Measurements from ENCODE around the gene MUC20.
"Not testable (repeated sequence)": the region's sequence is repeated elsewhere in the genome, so short reads cannot be mapped to it uniquely, and the experiment has no call there.

Gene MUC20

GRCh38 chr3:195720831-195721506, at the start of gene MUC20:
Gene MUC20, plus strand, starts transcription at chr3:195720978. Its CDS starts 30 bp downstream, at chr3:195721008.
- H3K27ac Mint-ChIP-seq; H3K36me3 Mint-ChIP-seq (ENCODE audit: low read depth); H3K27me3 Mint-ChIP-seq; H3K4me3 Mint-ChIP-seq; H3K4me1 Mint-ChIP-seq (ENCODE audit: low read depth); H3K9me3 Mint-ChIP-seq: not testable (repeated sequence)

- H3K36me3 Mint-ChIP-seq (ENCODE audit: low read depth), result peaks cover 29% of the 10 kb centered on the region
Measured at GRCh38 chr3:195671283-195671682, 49.5 kb upstream of the MUC20 start.

GRCh38 chr3:195673711-195674110, 47.1 kb upstream of the MUC20 start:
- not testable (repeated sequence) for H3K4me3 Mint-ChIP-seq; H3K27me3 Mint-ChIP-seq; H3K4me1 Mint-ChIP-seq (ENCODE audit: low read depth); H3K9me3 Mint-ChIP-seq; H3K27ac Mint-ChIP-seq
- peaks cover 33% of the 10 kb centered on the region for H3K36me3 Mint-ChIP-seq (ENCODE audit: low read depth)

More at GRCh38 chr3:195671283-195671682, 49.5 kb upstream of the MUC20 start:
- not testable (repeated sequence) for H3K9me3 Mint-ChIP-seq; H3K4me3 Mint-ChIP-seq; H3K4me1 Mint-ChIP-seq (ENCODE audit: low read depth); H3K27ac Mint-ChIP-seq; H3K27me3 Mint-ChIP-seq

GRCh38 chr3:195678391-195679015, 42.3 kb upstream of the MUC20 start:
- not testable (repeated sequence) for H3K27me3 Mint-ChIP-seq; H3K27ac Mint-ChIP-seq; H3K4me1 Mint-ChIP-seq (ENCODE audit: low read depth); H3K9me3 Mint-ChIP-seq; H3K4me3 Mint-ChIP-seq
- H3K36me3 Mint-ChIP-seq (ENCODE audit: low read depth), result peaks cover 25% of the 10 kb centered on the region

GRCh38 chr3:195680690-195681089, 40.1 kb upstream of the MUC20 start:
- H3K27me3 Mint-ChIP-seq, result not testable (repeated sequence)
- peaks cover 36% of the 10 kb centered on the region for H3K36me3 Mint-ChIP-seq (ENCODE audit: low read depth)

GRCh38 chr3:195681458-195682103, 39.2 kb upstream of the MUC20 start:
- not testable (repeated sequence) for H3K9me3 Mint-ChIP-seq; H3K4me1 Mint-ChIP-seq (ENCODE audit: low read depth); H3K27me3 Mint-ChIP-seq; H3K27ac Mint-ChIP-seq; H3K4me3 Mint-ChIP-seq
- H3K36me3 Mint-ChIP-seq (ENCODE audit: low read depth), result peaks cover 44% of the 10 kb centered on the region

More at GRCh38 chr3:195680690-195681089, 40.1 kb upstream of the MUC20 start:
- H3K4me3 Mint-ChIP-seq; H3K4me1 Mint-ChIP-seq (ENCODE audit: low read depth); H3K9me3 Mint-ChIP-seq; H3K27ac Mint-ChIP-seq: not testable (repeated sequence)

- not testable (repeated sequence) for H3K9me3 Mint-ChIP-seq; H3K4me1 Mint-ChIP-seq (ENCODE audit: low read depth); H3K27me3 Mint-ChIP-seq; H3K27ac Mint-ChIP-seq; H3K4me3 Mint-ChIP-seq
- H3K36me3 Mint-ChIP-seq (ENCODE audit: low read depth), result peaks cover 47% of the 10 kb centered on the region
Measured at GRCh38 chr3:195682104-195682742, 38.6 kb upstream of the MUC20 start.

GRCh38 chr3:195683722-195684526, 36.9 kb upstream of the MUC20 start:
- H3K27ac Mint-ChIP-seq, result not testable (repeated sequence)

GRCh38 chr3:195684527-195685257, 36.1 kb upstream of the MUC20 start:
- H3K36me3 Mint-ChIP-seq (ENCODE audit: low read depth), result peaks cover 45% of the 10 kb centered on the region
- H3K27ac Mint-ChIP-seq, result not testable (repeated sequence)

More at GRCh38 chr3:195683722-195684526, 36.9 kb upstream of the MUC20 start:
- not testable (repeated sequence) for H3K27me3 Mint-ChIP-seq; H3K4me1 Mint-ChIP-seq (ENCODE audit: low read depth); H3K4me3 Mint-ChIP-seq; H3K9me3 Mint-ChIP-seq
- peaks cover 41% of the 10 kb centered on the region for H3K36me3 Mint-ChIP-seq (ENCODE audit: low read depth)

GRCh38 chr3:195686537-195687208, 34.1 kb upstream of the MUC20 start:
- Mint-ChIP-seq H3K36me3 (ENCODE audit: low read depth) (peaks cover 48% of the 10 kb centered on the region), H3K4me1 (ENCODE audit: low read depth) (peaks cover 14% of the 10 kb centered on the region)
- not testable (repeated sequence) for H3K27ac Mint-ChIP-seq, H3K4me3 Mint-ChIP-seq, H3K9me3 Mint-ChIP-seq, H3K27me3 Mint-ChIP-seq

More at GRCh38 chr3:195684527-195685257, 36.1 kb upstream of the MUC20 start:
- H3K4me1 Mint-ChIP-seq (ENCODE audit: low read depth); H3K9me3 Mint-ChIP-seq; H3K4me3 Mint-ChIP-seq; H3K27me3 Mint-ChIP-seq: not testable (repeated sequence)

- H3K27me3 Mint-ChIP-seq, H3K9me3 Mint-ChIP-seq, H3K4me3 Mint-ChIP-seq, H3K27ac Mint-ChIP-seq: not testable (repeated sequence)
- Mint-ChIP-seq H3K4me1 (ENCODE audit: low read depth) (peaks cover 20% of the 10 kb centered on the region), H3K36me3 (ENCODE audit: low read depth) (peaks cover 54% of the 10 kb centered on the region)
Measured at GRCh38 chr3:195687209-195687760, 33.5 kb upstream of the MUC20 start.

- not testable (repeated sequence) for H3K27me3 Mint-ChIP-seq, H3K27ac Mint-ChIP-seq, H3K4me3 Mint-ChIP-seq, H3K9me3 Mint-ChIP-seq
- Mint-ChIP-seq H3K36me3 (ENCODE audit: low read depth) (peaks cover 62% of the 10 kb centered on the region), H3K4me1 (ENCODE audit: low read depth) (peaks cover 28% of the 10 kb centered on the region)
Measured at GRCh38 chr3:195688471-195689183, 32.2 kb upstream of the MUC20 start.
